Measurements from ENCODE around the gene TMEM50B.
A peak's percentile ranks its signal among the peaks of the same experiment; 100 is the strongest.
"Not testable (repeated sequence)": the region's sequence is repeated elsewhere in the genome, so short reads cannot be mapped to it uniquely, and the experiment has no call there.

Gene TMEM50B

GRCh38 chr21:33479679-33480480 lies at the start of gene TMEM50B:
Gene TMEM50B, minus strand, starts transcription at chr21:33479974. Its CDS starts 11,089 bp downstream, at chr21:33468885.
- peak; percentile 93 to 95 for DNase-seq

GRCh38 chr21:33522953-33523349 lies 43.2 kb upstream of the TMEM50B start:
- DNase-seq: no peak

- no peak for DNase-seq
Measured at GRCh38 chr21:33522297-33522952, 42.7 kb upstream of the TMEM50B start.

GRCh38 chr21:33518899-33519298 lies 39.1 kb upstream of the TMEM50B start:
- no peak for DNase-seq

- no peak for DNase-seq
Measured at GRCh38 chr21:33514229-33514628, 34.5 kb upstream of the TMEM50B start.

- DNase-seq: no peak
Measured at GRCh38 chr21:33512481-33512880, 32.7 kb upstream of the TMEM50B start.

GRCh38 chr21:33511639-33512038 lies 31.9 kb upstream of the TMEM50B start:
- DNase-seq: no peak

GRCh38 chr21:33510826-33511225 lies 31.1 kb upstream of the TMEM50B start:
- DNase-seq: no peak

GRCh38 chr21:33507003-33507402 lies 27.2 kb upstream of the TMEM50B start:
- DNase-seq: not testable (repeated sequence)

GRCh38 chr21:33505833-33506232 lies 26.1 kb upstream of the TMEM50B start:
- DNase-seq: no peak

- no peak for DNase-seq
Measured at GRCh38 chr21:33496345-33496744, 16.6 kb upstream of the TMEM50B start.

- DNase-seq: no peak
Measured at GRCh38 chr21:33495743-33496142, 16.0 kb upstream of the TMEM50B start.

- DNase-seq: no peak
Measured at GRCh38 chr21:33493756-33494155, 14.0 kb upstream of the TMEM50B start.

GRCh38 chr21:33492571-33492970 lies 12.8 kb upstream of the TMEM50B start:
- no peak for DNase-seq

- DNase-seq: peak; percentile 94 to 95
Measured at GRCh38 chr21:33491373-33492102, 11.8 kb upstream of the TMEM50B start, which contains the start of gene DNAJC28. Gene DNAJC28, minus strand, starts transcription at chr21:33491716. Its CDS starts 2,323 bp downstream, at chr21:33489393.

- DNase-seq: no peak
Measured at GRCh38 chr21:33490991-33491372, 11.2 kb upstream of the TMEM50B start.

GRCh38 chr21:33488936-33489335 lies 9.2 kb upstream of the TMEM50B start:
- no peak for DNase-seq

GRCh38 chr21:33487996-33488395 lies 8.2 kb upstream of the TMEM50B start:
- no peak for DNase-seq

GRCh38 chr21:33481314-33481943 lies 1.7 kb upstream of the TMEM50B start:
- no peak for DNase-seq

- no peak for DNase-seq
Measured at GRCh38 chr21:33480481-33481103, 818 bp upstream of the TMEM50B start.

GRCh38 chr21:33478935-33479678 lies 667 bp downstream of the TMEM50B start:
- DNase-seq: peak; percentile 15 to 35

- no peak for DNase-seq
Measured at GRCh38 chr21:33478182-33478581, 1.6 kb downstream of the TMEM50B start.
